ENCODE results near the gene ZC3H12D. TPM values are rescaled to one million over a fixed set of nuclear protein-coding genes. Genes with fewer than 3 reads are reported as not detected.
A peak's percentile ranks its signal among the peaks of the same experiment; 100 is the strongest.

Gene ZC3H12D
- total and polyA plus RNA-seq, 4 donors, result 0.72 to 1.2 (median 0.89) TPM

DNA sequence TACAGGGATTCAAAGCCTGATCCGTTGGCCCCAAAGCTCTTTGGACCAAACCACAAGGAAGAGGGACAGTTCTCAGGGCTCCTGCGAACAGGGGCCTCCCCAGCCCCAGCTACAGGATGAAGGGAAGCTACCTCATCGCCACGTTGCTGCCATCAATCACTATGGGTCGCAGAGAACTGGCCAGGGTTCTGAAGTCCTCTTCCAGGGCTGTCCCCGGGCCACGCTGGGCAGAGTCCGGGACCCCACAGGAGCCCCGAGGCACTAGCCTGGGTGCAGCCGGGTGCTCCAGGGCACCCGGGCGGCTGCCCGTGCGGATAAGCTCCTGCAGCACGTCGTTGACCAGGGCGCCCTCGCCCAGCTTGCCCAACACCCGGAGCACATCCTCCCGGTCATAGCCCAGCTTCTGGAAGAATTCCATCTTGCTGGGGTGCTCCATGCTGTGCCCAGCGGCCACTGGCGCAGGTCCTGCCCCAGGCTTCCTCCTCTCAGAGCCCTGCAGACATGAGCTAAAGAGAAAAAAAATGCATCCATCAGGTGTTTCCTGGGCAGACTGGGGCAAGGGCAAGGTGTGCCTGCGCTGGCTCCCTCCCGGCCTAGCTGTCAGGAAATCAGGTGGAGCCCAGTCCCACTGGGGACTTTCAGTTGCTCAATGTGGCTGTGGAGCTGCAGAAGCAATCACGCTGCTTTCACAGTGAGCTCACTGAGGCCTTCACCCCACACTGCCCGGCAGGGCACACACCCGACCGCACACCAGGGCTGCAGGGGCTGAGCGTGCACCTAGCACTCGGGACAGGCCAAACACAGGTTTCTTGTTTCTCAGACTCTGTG is 10.5 kb downstream of the ZC3H12D start:
- 81% methylated on average over 29 of the region's 30 CpGs for WGBS (ENCODE audit: insufficient coverage)
- Histone ChIP-seq H3K27ac (ENCODE audit: low read depth, low read length) (no peak overlapping the region), H3K4me1 (ENCODE audit: control insufficient read depth, insufficient read depth, low read length) (peaks cover 8% of the 10 kb centered on the region), H3K27me3 (ENCODE audit: control insufficient read depth, insufficient read depth, low read length) (no peaks in the 10 kb centered on the region), H3K36me3 (ENCODE audit: control insufficient read depth, insufficient read depth, low read length) (peaks cover 3% of the 10 kb centered on the region), H3K4me3 (ENCODE audit: low read depth, low read length) (no peak overlapping the region), H3K9me3 (ENCODE audit: control insufficient read depth, insufficient read depth, low read length) (no peaks in the 10 kb centered on the region)
- DNase-seq (ENCODE audit: low read depth in 4 of 6, low spot score in 6 of 6), result no peak

GRCh38 chr6:149473080-149474052 is 11.4 kb downstream of the ZC3H12D start:
- Histone ChIP-seq H3K27ac (ENCODE audit: low read depth, low read length) (no peak overlapping the region), H3K9me3 (ENCODE audit: control insufficient read depth, insufficient read depth, low read length) (no peaks in the 10 kb centered on the region), H3K36me3 (ENCODE audit: control insufficient read depth, insufficient read depth, low read length) (peaks cover 3% of the 10 kb centered on the region), H3K4me1 (ENCODE audit: control insufficient read depth, insufficient read depth, low read length) (peaks cover 8% of the 10 kb centered on the region), H3K27me3 (ENCODE audit: control insufficient read depth, insufficient read depth, low read length) (no peaks in the 10 kb centered on the region), H3K4me3 (ENCODE audit: low read depth, low read length) (no peak overlapping the region)
- peak in 1 of 6 donors; percentile 38 for DNase-seq (ENCODE audit: low read depth in 4 of 6, low spot score in 6 of 6)
- WGBS (ENCODE audit: insufficient coverage), result 42% methylated on average over 13 of the region's 21 CpGs

DNA sequence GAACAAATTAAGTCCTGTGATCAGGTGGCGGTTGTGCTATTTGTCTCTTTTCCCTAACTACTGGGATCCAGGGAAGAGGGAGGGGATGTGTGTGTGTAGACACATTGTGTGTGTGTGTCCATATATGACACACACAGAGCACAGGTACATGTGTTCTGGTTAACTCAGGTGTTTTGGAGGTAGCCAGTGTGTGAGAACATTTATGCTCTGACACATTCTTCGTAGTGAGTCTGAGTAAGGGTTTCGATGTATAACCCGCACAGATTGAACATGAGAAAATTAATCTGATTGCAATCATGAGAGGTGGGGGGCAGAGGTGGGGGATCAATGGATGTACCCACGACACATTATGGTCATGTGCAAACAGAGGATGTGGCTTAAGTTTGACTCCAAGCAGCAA is 12.6 kb downstream of the ZC3H12D start:
- Histone ChIP-seq H3K4me1 (ENCODE audit: control insufficient read depth, insufficient read depth, low read length) (peaks cover 9% of the 10 kb centered on the region), H3K27me3 (ENCODE audit: control insufficient read depth, insufficient read depth, low read length) (no peaks in the 10 kb centered on the region), H3K4me3 (ENCODE audit: low read depth, low read length) (no peak overlapping the region), H3K36me3 (ENCODE audit: control insufficient read depth, insufficient read depth, low read length) (peaks cover 3% of the 10 kb centered on the region), H3K9me3 (ENCODE audit: control insufficient read depth, insufficient read depth, low read length) (no peaks in the 10 kb centered on the region), H3K27ac (ENCODE audit: low read depth, low read length) (no peak overlapping the region)
- no peak for DNase-seq (ENCODE audit: low read depth in 4 of 6, low spot score in 6 of 6)
- WGBS (ENCODE audit: insufficient coverage), result 88% methylated on average over 3 of the region's 5 CpGs

- no peak for DNase-seq (ENCODE audit: low read depth in 4 of 6, low spot score in 6 of 6)
- Histone ChIP-seq H3K36me3 (ENCODE audit: control insufficient read depth, insufficient read depth, low read length) (peaks cover 3% of the 10 kb centered on the region), H3K4me3 (ENCODE audit: low read depth, low read length) (no peak overlapping the region), H3K27me3 (ENCODE audit: control insufficient read depth, insufficient read depth, low read length) (no peaks in the 10 kb centered on the region), H3K27ac (ENCODE audit: low read depth, low read length) (no peak overlapping the region), H3K4me1 (ENCODE audit: control insufficient read depth, insufficient read depth, low read length) (peaks cover 11% of the 10 kb centered on the region), H3K9me3 (ENCODE audit: control insufficient read depth, insufficient read depth, low read length) (no peaks in the 10 kb centered on the region)
- WGBS (ENCODE audit: insufficient coverage), result 83% methylated on average over 1 of the region's 3 CpGs
Observed at GRCh38 chr6:149471801-149472200, 13.0 kb downstream of the ZC3H12D start.

- peaks cover 14% of the 10 kb centered on the region for H3K4me1 ChIP-seq (ENCODE audit: control insufficient read depth, insufficient read depth, low read length)
- 90% methylated on average over 1 of the region's 2 CpGs for WGBS (ENCODE audit: insufficient coverage)
- no peaks in the 10 kb centered on the region for H3K9me3 ChIP-seq (ENCODE audit: control insufficient read depth, insufficient read depth, low read length)
- no peak overlapping the region for H3K27ac ChIP-seq (ENCODE audit: low read depth, low read length)
- DNase-seq (ENCODE audit: low read depth in 4 of 6, low spot score in 6 of 6), result no peak
- H3K27me3 ChIP-seq (ENCODE audit: control insufficient read depth, insufficient read depth, low read length), result no peaks in the 10 kb centered on the region
- peaks cover 3% of the 10 kb centered on the region for H3K36me3 ChIP-seq (ENCODE audit: control insufficient read depth, insufficient read depth, low read length)
- no peak overlapping the region for H3K4me3 ChIP-seq (ENCODE audit: low read depth, low read length)
Observed at GRCh38 chr6:149470948-149471347, 13.9 kb downstream of the ZC3H12D start.

GRCh38 chr6:149468179-149468578 is 16.6 kb downstream of the ZC3H12D start:
- no peak for DNase-seq (ENCODE audit: low read depth in 4 of 6, low spot score in 6 of 6)
- no peaks in the 10 kb centered on the region for H3K9me3 ChIP-seq (ENCODE audit: control insufficient read depth, insufficient read depth, low read length)
- H3K27ac ChIP-seq (ENCODE audit: low read depth, low read length), result no peak overlapping the region
- 100% methylated on average over 1 of the region's 2 CpGs for WGBS (ENCODE audit: insufficient coverage)
- no peak overlapping the region for H3K4me3 ChIP-seq (ENCODE audit: low read depth, low read length)
- no peaks in the 10 kb centered on the region for H3K36me3 ChIP-seq (ENCODE audit: control insufficient read depth, insufficient read depth, low read length)
- H3K4me1 ChIP-seq (ENCODE audit: control insufficient read depth, insufficient read depth, low read length), result peaks cover 12% of the 10 kb centered on the region
- no peaks in the 10 kb centered on the region for H3K27me3 ChIP-seq (ENCODE audit: control insufficient read depth, insufficient read depth, low read length)

- no peaks in the 10 kb centered on the region for H3K36me3 ChIP-seq (ENCODE audit: control insufficient read depth, insufficient read depth, low read length)
- no peak overlapping the region for H3K4me3 ChIP-seq (ENCODE audit: low read depth, low read length)
- no peaks in the 10 kb centered on the region for H3K27me3 ChIP-seq (ENCODE audit: control insufficient read depth, insufficient read depth, low read length)
- peaks cover 9% of the 10 kb centered on the region for H3K4me1 ChIP-seq (ENCODE audit: control insufficient read depth, insufficient read depth, low read length)
- whole genome bisulfite sequencing (ENCODE audit: insufficient coverage), result 77% methylated on average over 3 of the region's 4 CpGs
- DNase-seq (ENCODE audit: low read depth in 4 of 6, low spot score in 6 of 6), result no peak
- H3K27ac ChIP-seq (ENCODE audit: low read depth, low read length), result no peak overlapping the region
- no peaks in the 10 kb centered on the region for H3K9me3 ChIP-seq (ENCODE audit: control insufficient read depth, insufficient read depth, low read length)
Observed at GRCh38 chr6:149467265-149467664, 17.5 kb downstream of the ZC3H12D start.

GRCh38 chr6:149464411-149464810 is 20.4 kb downstream of the ZC3H12D start:
- H3K27ac ChIP-seq (ENCODE audit: low read depth, low read length), result no peak overlapping the region
- 75% methylated on average over 7 of the region's 8 CpGs for WGBS (ENCODE audit: insufficient coverage)

GRCh38 chr6:149463781-149464180 is 21.0 kb downstream of the ZC3H12D start:
- Histone ChIP-seq H3K4me3 (ENCODE audit: low read depth, low read length) (no peak overlapping the region), H3K27ac (ENCODE audit: low read depth, low read length) (no peak overlapping the region), H3K9me3 (ENCODE audit: control insufficient read depth, insufficient read depth, low read length) (no peaks in the 10 kb centered on the region), H3K36me3 (ENCODE audit: control insufficient read depth, insufficient read depth, low read length) (no peaks in the 10 kb centered on the region), H3K27me3 (ENCODE audit: control insufficient read depth, insufficient read depth, low read length) (no peaks in the 10 kb centered on the region), H3K4me1 (ENCODE audit: control insufficient read depth, insufficient read depth, low read length) (peaks cover 13% of the 10 kb centered on the region)
- 92% methylated on average over 4 of the region's 4 CpGs for WGBS (ENCODE audit: insufficient coverage)
- DNase-seq (ENCODE audit: low read depth in 4 of 6, low spot score in 6 of 6), result no peak

More at GRCh38 chr6:149464411-149464810, 20.4 kb downstream of the ZC3H12D start:
- peaks cover 12% of the 10 kb centered on the region for H3K4me1 ChIP-seq (ENCODE audit: control insufficient read depth, insufficient read depth, low read length)
- no peak overlapping the region for H3K4me3 ChIP-seq (ENCODE audit: low read depth, low read length)
- no peak for DNase-seq (ENCODE audit: low read depth in 4 of 6, low spot score in 6 of 6)
- no peaks in the 10 kb centered on the region for H3K9me3 ChIP-seq (ENCODE audit: control insufficient read depth, insufficient read depth, low read length)
- H3K27me3 ChIP-seq (ENCODE audit: control insufficient read depth, insufficient read depth, low read length), result no peaks in the 10 kb centered on the region
- H3K36me3 ChIP-seq (ENCODE audit: control insufficient read depth, insufficient read depth, low read length), result no peaks in the 10 kb centered on the region

All from spinal cord (tissue), 10 donors.